ENCODE results near the gene FTCD.

FTCD gene

GRCh38 chr21:46122758-46123683 is 32.4 kb downstream of the FTCD start:
- H3K4me1 ChIP-seq (ENCODE audit: control insufficient read depth in 1 of 2, insufficient read depth in 2 of 2, low read length in 2 of 2): peaks cover 0 to 1% of the 10 kb centered on the region in 2 experiments
- H3K18ac ChIP-seq (ENCODE audit: low read length): no peak overlapping the region
- H2BK12ac ChIP-seq (ENCODE audit: low read length): no peak overlapping the region
- H3K27ac ChIP-seq (ENCODE audit: low read depth, low read length): no peak overlapping the region
- H3K4me2 ChIP-seq (ENCODE audit: low read length): no peak overlapping the region
- H3K4ac ChIP-seq (ENCODE audit: low read depth, low read length): no peak overlapping the region
- no peak overlapping the region for H4K12ac ChIP-seq (ENCODE audit: low read depth, low read length)
- no CpG with 5 or more reads among the region's 12 CpGs for WGBS (ENCODE audit: extremely low coverage, insufficient coverage, insufficient read length)
- no peak for DNase-seq
- no peak overlapping the region for H4K91ac ChIP-seq (ENCODE audit: low read depth, low read length)
- no peak overlapping the region for H3K9ac ChIP-seq (ENCODE audit: low read length)
- peaks cover 6% of the 10 kb centered on the region for H3K9me3 ChIP-seq (ENCODE audit: insufficient read depth, low read depth, low read length)
- no peak overlapping the region for H2AFZ ChIP-seq (ENCODE audit: insufficient read depth, low read length, poor library complexity)
- no peak overlapping the region for H3K14ac ChIP-seq (ENCODE audit: low read length)
- H2AK5ac ChIP-seq (ENCODE audit: low read length): no peak overlapping the region
- no peaks in the 10 kb centered on the region for H3K79me2 ChIP-seq (ENCODE audit: control insufficient read depth, insufficient read depth, low read length, poor library complexity)
- H3K4me3 ChIP-seq (ENCODE audit: low read depth, low read length): no peak overlapping the region
- H3K27me3 ChIP-seq (ENCODE audit: insufficient read depth, low read length): no peaks in the 10 kb centered on the region
- no peaks in the 10 kb centered on the region for H3K79me1 ChIP-seq (ENCODE audit: low read length)
- no peak overlapping the region for H2BK120ac ChIP-seq (ENCODE audit: insufficient read depth, low read length, poor library complexity)
- peaks cover 35 to 46% of the 10 kb centered on the region in 2 experiments for H3K36me3 ChIP-seq (ENCODE audit: control insufficient read depth in 1 of 2, insufficient read depth in 2 of 2, low read length in 2 of 2)
- no peak overlapping the region for H2BK5ac ChIP-seq (ENCODE audit: low read depth, low read length, poor library complexity)
- H4K8ac ChIP-seq (ENCODE audit: low read depth, low read length): no peak overlapping the region
- H3K23ac ChIP-seq (ENCODE audit: low read length): no peak overlapping the region

- Histone ChIP-seq H3K18ac (ENCODE audit: low read length) (no peak overlapping the region), H3K9me3 (ENCODE audit: insufficient read depth, low read depth, low read length) (peaks cover 6% of the 10 kb centered on the region), H3K4ac (ENCODE audit: low read depth, low read length) (no peak overlapping the region), H2BK12ac (ENCODE audit: low read length) (no peak overlapping the region), H3K23ac (ENCODE audit: low read length) (no peak overlapping the region), H4K8ac (ENCODE audit: low read depth, low read length) (no peak overlapping the region), H3K27ac (ENCODE audit: low read depth, low read length) (no peak overlapping the region), H3K9ac (ENCODE audit: low read length) (no peak overlapping the region), H3K14ac (ENCODE audit: low read length) (no peak overlapping the region), H2BK5ac (ENCODE audit: low read depth, low read length, poor library complexity) (no peak overlapping the region), H3K4me3 (ENCODE audit: low read depth, low read length) (no peak overlapping the region), H3K79me1 (ENCODE audit: low read length) (no peaks in the 10 kb centered on the region), H3K4me2 (ENCODE audit: low read length) (no peak overlapping the region), H2AFZ (ENCODE audit: insufficient read depth, low read length, poor library complexity) (no peak overlapping the region), H4K12ac (ENCODE audit: low read depth, low read length) (no peak overlapping the region), H3K27me3 (ENCODE audit: insufficient read depth, low read length) (no peaks in the 10 kb centered on the region), H2AK5ac (ENCODE audit: low read length) (no peak overlapping the region), H4K91ac (ENCODE audit: low read depth, low read length) (no peak overlapping the region), H3K79me2 (ENCODE audit: control insufficient read depth, insufficient read depth, low read length, poor library complexity) (no peaks in the 10 kb centered on the region), H3K4me1 (ENCODE audit: control insufficient read depth in 1 of 2, insufficient read depth in 2 of 2, low read length in 2 of 2) (no peaks in the 10 kb centered on the region), H3K36me3 (ENCODE audit: control insufficient read depth in 1 of 2, insufficient read depth in 2 of 2, low read length in 2 of 2) (peaks cover 35 to 46% of the 10 kb centered on the region in 2 experiments), H2BK120ac (ENCODE audit: insufficient read depth, low read length, poor library complexity) (no peak overlapping the region)
- WGBS (ENCODE audit: extremely low coverage, insufficient coverage, insufficient read length): no CpG with 5 or more reads among the region's 12 CpGs
- DNase-seq: no peak
These were observed 33.1 kb downstream of the FTCD start for GRCh38 chr21:46122237-46122671.

- Histone ChIP-seq H4K91ac (ENCODE audit: low read depth, low read length) (no peak overlapping the region), H3K9ac (ENCODE audit: low read length) (no peak overlapping the region), H3K14ac (ENCODE audit: low read length) (no peak overlapping the region), H2BK12ac (ENCODE audit: low read length) (no peak overlapping the region), H3K27me3 (ENCODE audit: insufficient read depth, low read length) (no peaks in the 10 kb centered on the region), H3K23ac (ENCODE audit: low read length) (no peak overlapping the region), H3K4ac (ENCODE audit: low read depth, low read length) (no peak overlapping the region), H3K4me2 (ENCODE audit: low read length) (no peak overlapping the region), H3K4me3 (ENCODE audit: low read depth, low read length) (no peak overlapping the region), H3K36me3 (ENCODE audit: control insufficient read depth in 1 of 2, insufficient read depth in 2 of 2, low read length in 2 of 2) (peaks cover 42 to 52% of the 10 kb centered on the region in 2 experiments), H2BK5ac (ENCODE audit: low read depth, low read length, poor library complexity) (no peak overlapping the region), H3K79me2 (ENCODE audit: control insufficient read depth, insufficient read depth, low read length, poor library complexity) (no peaks in the 10 kb centered on the region), H2AFZ (ENCODE audit: insufficient read depth, low read length, poor library complexity) (no peak overlapping the region), H4K8ac (ENCODE audit: low read depth, low read length) (no peak overlapping the region), H3K9me3 (ENCODE audit: insufficient read depth, low read depth, low read length) (peaks cover 6% of the 10 kb centered on the region), H3K4me1 (ENCODE audit: control insufficient read depth in 1 of 2, insufficient read depth in 2 of 2, low read length in 2 of 2) (no peaks in the 10 kb centered on the region), H2BK120ac (ENCODE audit: insufficient read depth, low read length, poor library complexity) (no peak overlapping the region), H3K27ac (ENCODE audit: low read depth, low read length) (no peak overlapping the region), H4K12ac (ENCODE audit: low read depth, low read length) (no peak overlapping the region), H2AK5ac (ENCODE audit: low read length) (no peak overlapping the region), H3K79me1 (ENCODE audit: low read length) (no peaks in the 10 kb centered on the region), H3K18ac (ENCODE audit: low read length) (no peak overlapping the region)
- no peak for DNase-seq
- WGBS (ENCODE audit: extremely low coverage, insufficient coverage, insufficient read length): no CpG with 5 or more reads among the region's 29 CpGs
These were observed 33.8 kb downstream of the FTCD start for GRCh38 chr21:46121286-46122221.
